22Rv1 (cell line): ENCODE measurements around the gene DPP8.

Source experiments
- ZFX ChIP-seq: fragments of 450-650 bp; IDR thresholded peaks from 2 replicates; pipeline ENCODE4 v1.6.1; 2017; ENCODE audit warnings: antibody characterized with exemption, borderline replicate concordance
- TF ChIP-seq, protein P1 (sequence below): fragments of 450-650 bp; IDR thresholded peaks from 2 replicates; pipeline ENCODE4 v1.5.1; 2017; ENCODE audit warnings: mild to moderate bottlenecking

DNA sequence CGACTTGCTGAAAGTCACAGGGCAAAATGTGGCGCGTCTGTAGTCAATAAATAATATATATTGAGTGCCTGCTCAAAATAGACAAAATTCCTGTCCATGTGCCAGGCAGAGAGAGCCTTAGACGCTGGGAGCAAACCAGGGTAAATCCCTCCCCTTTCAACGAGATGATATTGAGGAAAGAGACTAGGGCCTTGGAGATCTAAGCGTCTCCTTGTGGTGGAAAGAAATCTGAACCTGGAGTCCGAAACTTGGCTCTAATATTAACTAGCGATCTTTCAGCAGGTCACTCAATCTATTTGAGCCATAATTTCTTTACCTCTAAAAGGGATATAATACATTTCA is 348 bp upstream of the DPP8 start:
- TF ChIP-seq, protein P1, sequence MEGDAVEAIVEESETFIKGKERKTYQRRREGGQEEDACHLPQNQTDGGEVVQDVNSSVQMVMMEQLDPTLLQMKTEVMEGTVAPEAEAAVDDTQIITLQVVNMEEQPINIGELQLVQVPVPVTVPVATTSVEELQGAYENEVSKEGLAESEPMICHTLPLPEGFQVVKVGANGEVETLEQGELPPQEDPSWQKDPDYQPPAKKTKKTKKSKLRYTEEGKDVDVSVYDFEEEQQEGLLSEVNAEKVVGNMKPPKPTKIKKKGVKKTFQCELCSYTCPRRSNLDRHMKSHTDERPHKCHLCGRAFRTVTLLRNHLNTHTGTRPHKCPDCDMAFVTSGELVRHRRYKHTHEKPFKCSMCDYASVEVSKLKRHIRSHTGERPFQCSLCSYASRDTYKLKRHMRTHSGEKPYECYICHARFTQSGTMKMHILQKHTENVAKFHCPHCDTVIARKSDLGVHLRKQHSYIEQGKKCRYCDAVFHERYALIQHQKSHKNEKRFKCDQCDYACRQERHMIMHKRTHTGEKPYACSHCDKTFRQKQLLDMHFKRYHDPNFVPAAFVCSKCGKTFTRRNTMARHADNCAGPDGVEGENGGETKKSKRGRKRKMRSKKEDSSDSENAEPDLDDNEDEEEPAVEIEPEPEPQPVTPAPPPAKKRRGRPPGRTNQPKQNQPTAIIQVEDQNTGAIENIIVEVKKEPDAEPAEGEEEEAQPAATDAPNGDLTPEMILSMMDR = peak; percentile 66
- no peak for TF ChIP-seq ZFX
